GM23338 (cell line): Measurements from ENCODE around the gene CMIP.
A peak's percentile ranks its signal among the peaks of the same experiment; 100 is the strongest.

Experiments used
- CREB1 ChIP-seq: fragments of 250-450 bp; sonication (Bioruptor Pico); IDR thresholded peaks from 2 replicates; pipeline ENCODE4 v1.5.0; 2020; ENCODE audit warnings: low read depth, mild to moderate bottlenecking, moderate library complexity
- EZH2 ChIP-seq: fragments of 200-600 bp; sonication (generic); IDR thresholded peaks from one replicate; pipeline ENCODE4 v1.8.0; 2017; ENCODE audit warnings: antibody characterized with exemption, mild to moderate bottlenecking, low read depth; ENCODE audit not compliant: unreplicated experiment
- EZH2phosphoT487 ChIP-seq: fragments of 200-600 bp; sonication (generic); IDR thresholded peaks from one replicate; pipeline ENCODE4 v1.8.1; 2018; ENCODE audit warnings: antibody characterized with exemption; ENCODE audit not compliant: unreplicated experiment
- JUNB ChIP-seq: IDR thresholded peaks from one replicate; pipeline ENCODE4 v1.6.1; 2016; ENCODE audit warnings: antibody characterized with exemption; ENCODE audit not compliant: unreplicated experiment
- NANOG ChIP-seq: IDR thresholded peaks from 2 replicates; pipeline ENCODE4 v1.6.1; 2016; ENCODE audit warnings: antibody characterized with exemption, borderline replicate concordance
- POLR2AphosphoS5 ChIP-seq: IDR thresholded peaks from 2 replicates; pipeline ENCODE4 v1.6.1; 2016; ENCODE audit warnings: antibody characterized with exemption, low read depth
- STAT1 ChIP-seq: IDR thresholded peaks from one replicate; pipeline ENCODE4 v1.6.1; 2016; ENCODE audit warnings: antibody characterized with exemption; ENCODE audit not compliant: unreplicated experiment
- ZNF331 ChIP-seq: fragments of 250-450 bp; sonication (Bioruptor Pico); IDR thresholded peaks from 2 replicates; pipeline ENCODE4 v1.5.0; 2020; ENCODE audit warnings: low read depth, mild to moderate bottlenecking, moderate library complexity
- ZNF462 ChIP-seq: fragments of 250-450 bp; sonication (Bioruptor Pico); IDR thresholded peaks from 2 replicates; pipeline ENCODE4 v1.5.0; 2020; ENCODE audit warnings: mild to moderate bottlenecking, moderate library complexity
- TF ChIP-seq, protein P1 (sequence below), 2 experiments: fragments of 200-600 bp in 1 of 2; sonication (generic) in 1 of 2; conservative IDR thresholded peaks; 2 replicates each; pipeline versions ENCODE4 v1.5.1 to v1.6.1; 2016 to 2017; ENCODE audit warnings: antibody characterized with exemption in 2 of 2, low read depth in 2 of 2, mild to moderate bottlenecking in 2 of 2, moderate library complexity in 1 of 2
- TF ChIP-seq, protein P2 (sequence below): IDR thresholded peaks from one replicate; pipeline ENCODE4 v1.6.1; 2018; ENCODE audit warnings: antibody characterized with exemption; ENCODE audit not compliant: unreplicated experiment
- TF ChIP-seq, protein P3 (sequence below): IDR thresholded peaks from 2 replicates; pipeline ENCODE4 v1.6.1; 2016; ENCODE audit warnings: antibody characterized with exemption

GRCh38 chr16:81730090-81731051 is 285.8 kb downstream of the CMIP start:
- TF ChIP-seq, protein P1, sequence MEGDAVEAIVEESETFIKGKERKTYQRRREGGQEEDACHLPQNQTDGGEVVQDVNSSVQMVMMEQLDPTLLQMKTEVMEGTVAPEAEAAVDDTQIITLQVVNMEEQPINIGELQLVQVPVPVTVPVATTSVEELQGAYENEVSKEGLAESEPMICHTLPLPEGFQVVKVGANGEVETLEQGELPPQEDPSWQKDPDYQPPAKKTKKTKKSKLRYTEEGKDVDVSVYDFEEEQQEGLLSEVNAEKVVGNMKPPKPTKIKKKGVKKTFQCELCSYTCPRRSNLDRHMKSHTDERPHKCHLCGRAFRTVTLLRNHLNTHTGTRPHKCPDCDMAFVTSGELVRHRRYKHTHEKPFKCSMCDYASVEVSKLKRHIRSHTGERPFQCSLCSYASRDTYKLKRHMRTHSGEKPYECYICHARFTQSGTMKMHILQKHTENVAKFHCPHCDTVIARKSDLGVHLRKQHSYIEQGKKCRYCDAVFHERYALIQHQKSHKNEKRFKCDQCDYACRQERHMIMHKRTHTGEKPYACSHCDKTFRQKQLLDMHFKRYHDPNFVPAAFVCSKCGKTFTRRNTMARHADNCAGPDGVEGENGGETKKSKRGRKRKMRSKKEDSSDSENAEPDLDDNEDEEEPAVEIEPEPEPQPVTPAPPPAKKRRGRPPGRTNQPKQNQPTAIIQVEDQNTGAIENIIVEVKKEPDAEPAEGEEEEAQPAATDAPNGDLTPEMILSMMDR (conservative IDR thresholded peaks at IDR 0.05; ENCODE audit: low read depth in 2 of 2) = peak; percentile 70 to 85
- TF ChIP-seq CREB1 (CRISPR knock-in tag) (peak; percentile 91), POLR2AphosphoS5 (no peak), EZH2 (no peak), STAT1 (no peak), ZNF462 (CRISPR knock-in tag) (peak; percentile 28; the same call in 1 of the 2 replicates), EZH2phosphoT487 (no peak), ZNF331 (CRISPR knock-in tag) (no peak), JUNB (no peak), NANOG (peak; percentile 69; the same call in 1 of the 2 replicates)
- TF ChIP-seq, protein P2, sequence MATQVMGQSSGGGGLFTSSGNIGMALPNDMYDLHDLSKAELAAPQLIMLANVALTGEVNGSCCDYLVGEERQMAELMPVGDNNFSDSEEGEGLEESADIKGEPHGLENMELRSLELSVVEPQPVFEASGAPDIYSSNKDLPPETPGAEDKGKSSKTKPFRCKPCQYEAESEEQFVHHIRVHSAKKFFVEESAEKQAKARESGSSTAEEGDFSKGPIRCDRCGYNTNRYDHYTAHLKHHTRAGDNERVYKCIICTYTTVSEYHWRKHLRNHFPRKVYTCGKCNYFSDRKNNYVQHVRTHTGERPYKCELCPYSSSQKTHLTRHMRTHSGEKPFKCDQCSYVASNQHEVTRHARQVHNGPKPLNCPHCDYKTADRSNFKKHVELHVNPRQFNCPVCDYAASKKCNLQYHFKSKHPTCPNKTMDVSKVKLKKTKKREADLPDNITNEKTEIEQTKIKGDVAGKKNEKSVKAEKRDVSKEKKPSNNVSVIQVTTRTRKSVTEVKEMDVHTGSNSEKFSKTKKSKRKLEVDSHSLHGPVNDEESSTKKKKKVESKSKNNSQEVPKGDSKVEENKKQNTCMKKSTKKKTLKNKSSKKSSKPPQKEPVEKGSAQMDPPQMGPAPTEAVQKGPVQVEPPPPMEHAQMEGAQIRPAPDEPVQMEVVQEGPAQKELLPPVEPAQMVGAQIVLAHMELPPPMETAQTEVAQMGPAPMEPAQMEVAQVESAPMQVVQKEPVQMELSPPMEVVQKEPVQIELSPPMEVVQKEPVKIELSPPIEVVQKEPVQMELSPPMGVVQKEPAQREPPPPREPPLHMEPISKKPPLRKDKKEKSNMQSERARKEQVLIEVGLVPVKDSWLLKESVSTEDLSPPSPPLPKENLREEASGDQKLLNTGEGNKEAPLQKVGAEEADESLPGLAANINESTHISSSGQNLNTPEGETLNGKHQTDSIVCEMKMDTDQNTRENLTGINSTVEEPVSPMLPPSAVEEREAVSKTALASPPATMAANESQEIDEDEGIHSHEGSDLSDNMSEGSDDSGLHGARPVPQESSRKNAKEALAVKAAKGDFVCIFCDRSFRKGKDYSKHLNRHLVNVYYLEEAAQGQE = no peak
- TF ChIP-seq, protein P3, sequence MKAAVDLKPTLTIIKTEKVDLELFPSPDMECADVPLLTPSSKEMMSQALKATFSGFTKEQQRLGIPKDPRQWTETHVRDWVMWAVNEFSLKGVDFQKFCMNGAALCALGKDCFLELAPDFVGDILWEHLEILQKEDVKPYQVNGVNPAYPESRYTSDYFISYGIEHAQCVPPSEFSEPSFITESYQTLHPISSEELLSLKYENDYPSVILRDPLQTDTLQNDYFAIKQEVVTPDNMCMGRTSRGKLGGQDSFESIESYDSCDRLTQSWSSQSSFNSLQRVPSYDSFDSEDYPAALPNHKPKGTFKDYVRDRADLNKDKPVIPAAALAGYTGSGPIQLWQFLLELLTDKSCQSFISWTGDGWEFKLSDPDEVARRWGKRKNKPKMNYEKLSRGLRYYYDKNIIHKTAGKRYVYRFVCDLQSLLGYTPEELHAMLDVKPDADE = no peak
